SIG-M5 treated with dmso at 0.1 percent for 504 hours (cell line): ENCODE results near the gene CTNNA3.
"Not testable (repeated sequence)": the region's sequence is repeated elsewhere in the genome, so short reads cannot be mapped to it uniquely, and the experiment has no call there.

Experiments
- DNase-seq: peaks from one replicate; lab custom pipeline; 2025; ENCODE audit not compliant: unreplicated experiment; lab: John Stamatoyannopoulos, UW

CTNNA3 gene

DNA sequence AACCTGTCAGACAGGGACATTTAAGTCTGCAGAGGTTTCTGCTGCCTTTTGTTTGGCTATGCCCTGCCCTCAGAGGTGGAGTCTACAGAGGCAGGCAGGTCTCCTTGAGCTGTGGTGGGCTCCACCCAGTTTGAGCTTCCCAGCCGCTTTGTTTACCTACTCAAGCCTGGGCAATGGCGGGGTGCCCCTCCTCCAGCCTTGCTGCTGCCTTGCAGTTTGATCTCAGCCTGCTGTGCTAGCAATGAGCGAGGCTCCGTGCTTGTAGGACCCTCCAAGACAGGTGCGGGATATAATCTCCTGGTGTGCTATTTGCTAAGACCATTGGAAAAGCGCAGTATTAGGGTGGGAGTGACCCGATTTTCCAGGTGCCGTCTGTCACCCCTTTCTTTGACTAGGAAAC is 1360.2 kb downstream of the CTNNA3 start:
- not testable (repeated sequence) for DNase-seq

GRCh38 chr10:66329147-66329546 is 1366.8 kb downstream of the CTNNA3 start:
- DNase-seq = no peak

DNA sequence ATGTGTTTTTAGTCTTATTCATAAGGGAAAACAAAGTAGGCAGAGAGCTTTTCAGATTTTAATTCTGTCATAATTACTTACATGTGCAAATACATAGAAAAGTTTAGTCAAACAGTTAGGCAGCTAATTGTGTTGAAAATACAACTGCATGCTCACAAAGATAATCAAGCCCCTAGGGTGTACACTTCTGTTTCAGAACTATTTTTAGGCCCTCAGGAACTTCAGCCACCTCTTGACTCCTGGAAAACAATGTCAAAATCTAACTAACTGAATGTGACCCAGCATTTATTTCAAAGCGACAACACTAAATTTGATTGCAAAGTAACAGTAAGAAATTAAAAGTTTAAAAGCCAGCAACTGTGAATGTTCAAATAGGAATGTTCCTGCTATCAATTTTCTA is 1369.1 kb downstream of the CTNNA3 start:
- no peak for DNase-seq

GRCh38 chr10:66322777-66323176 is 1373.2 kb downstream of the CTNNA3 start:
- DNase-seq = no peak

- no peak for DNase-seq
Observed at GRCh38 chr10:66321723-66322665, 1374.0 kb downstream of the CTNNA3 start.

GRCh38 chr10:66318761-66319160 is 1377.2 kb downstream of the CTNNA3 start:
- DNase-seq = no peak

DNA sequence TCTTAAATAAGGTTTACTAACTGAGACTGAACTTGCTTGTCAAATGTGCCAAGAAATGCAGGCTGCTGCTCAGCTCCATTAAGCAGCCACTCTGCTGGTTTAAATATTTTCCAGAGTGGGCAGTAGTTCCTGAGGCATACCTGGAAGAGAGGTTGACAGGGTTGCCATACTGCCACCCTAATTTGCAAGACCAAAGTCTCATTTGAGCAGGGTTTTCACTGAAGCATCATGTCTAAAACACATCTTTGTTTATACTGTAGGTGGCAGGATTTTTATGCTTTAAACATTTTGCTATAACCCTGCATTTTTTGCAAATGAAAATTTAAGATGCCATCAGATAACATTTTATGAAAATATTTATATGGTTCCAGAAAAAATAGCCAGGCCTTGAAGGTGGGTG is 1388.2 kb downstream of the CTNNA3 start:
- no peak for DNase-seq

- DNase-seq = no peak
Observed at GRCh38 chr10:66301078-66301477, 1394.9 kb downstream of the CTNNA3 start.

GRCh38 chr10:66295602-66296001 is 1400.4 kb downstream of the CTNNA3 start:
- DNase-seq = no peak

- DNase-seq = no peak
Observed at GRCh38 chr10:66294538-66294937, 1401.5 kb downstream of the CTNNA3 start.

DNA sequence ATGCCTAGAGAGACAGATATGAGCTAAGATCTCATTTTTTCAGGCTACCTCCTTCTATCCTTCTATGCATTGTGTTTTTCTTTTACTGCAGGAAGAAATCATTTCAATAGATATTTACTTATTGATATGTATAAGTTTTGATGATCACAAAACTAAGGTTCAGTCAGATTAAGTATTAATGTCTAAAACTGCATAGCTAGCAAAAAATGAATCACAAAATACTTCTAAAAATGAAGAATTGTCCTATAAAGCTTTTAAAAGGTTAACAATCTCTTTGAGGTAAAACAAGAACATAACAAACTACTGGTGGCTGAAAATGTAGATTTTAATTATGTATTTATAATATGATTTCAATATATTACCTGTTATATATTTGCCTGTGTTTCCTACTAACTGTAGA is 1403.1 kb downstream of the CTNNA3 start:
- no peak for DNase-seq

GRCh38 chr10:66292456-66292855 is 1403.5 kb downstream of the CTNNA3 start:
- DNase-seq = no peak

DNA sequence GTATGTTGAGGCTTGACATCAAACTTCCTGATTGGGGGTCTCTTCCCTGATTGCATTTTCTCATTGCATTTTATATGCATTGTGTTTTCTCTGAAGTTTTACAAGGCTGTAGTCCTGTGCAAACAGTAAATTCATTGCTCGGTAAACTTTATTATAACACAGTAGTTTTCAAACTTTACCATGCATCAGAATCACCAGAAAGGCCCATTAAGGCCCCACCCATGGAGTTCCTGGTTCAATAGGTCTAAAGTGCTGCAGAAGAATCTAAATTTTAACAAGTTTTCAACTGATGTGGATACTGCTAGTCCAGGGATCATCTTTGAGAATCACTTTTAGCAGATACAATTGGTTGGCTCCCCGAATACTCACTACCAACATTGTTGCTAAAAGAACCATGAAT is 1404.9 kb downstream of the CTNNA3 start:
- no peak for DNase-seq

DNA sequence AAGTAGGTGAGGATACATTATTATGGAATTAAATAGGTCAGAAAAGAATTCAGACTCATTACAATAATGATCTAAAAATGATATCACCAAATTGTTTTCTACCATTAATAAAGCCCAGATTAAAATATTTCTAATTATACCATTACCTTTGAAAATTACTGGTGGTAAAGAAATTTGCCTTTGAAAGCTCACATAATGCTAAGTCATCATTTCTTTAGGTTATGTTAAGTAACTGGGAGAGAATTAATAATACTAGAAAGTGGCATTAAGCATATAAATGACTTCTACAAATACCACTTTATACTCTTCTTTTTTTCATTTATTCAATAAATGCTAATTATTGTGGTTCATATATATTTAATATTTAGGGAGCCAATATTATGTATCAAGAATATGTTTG is 1411.4 kb downstream of the CTNNA3 start:
- DNase-seq = no peak

DNA sequence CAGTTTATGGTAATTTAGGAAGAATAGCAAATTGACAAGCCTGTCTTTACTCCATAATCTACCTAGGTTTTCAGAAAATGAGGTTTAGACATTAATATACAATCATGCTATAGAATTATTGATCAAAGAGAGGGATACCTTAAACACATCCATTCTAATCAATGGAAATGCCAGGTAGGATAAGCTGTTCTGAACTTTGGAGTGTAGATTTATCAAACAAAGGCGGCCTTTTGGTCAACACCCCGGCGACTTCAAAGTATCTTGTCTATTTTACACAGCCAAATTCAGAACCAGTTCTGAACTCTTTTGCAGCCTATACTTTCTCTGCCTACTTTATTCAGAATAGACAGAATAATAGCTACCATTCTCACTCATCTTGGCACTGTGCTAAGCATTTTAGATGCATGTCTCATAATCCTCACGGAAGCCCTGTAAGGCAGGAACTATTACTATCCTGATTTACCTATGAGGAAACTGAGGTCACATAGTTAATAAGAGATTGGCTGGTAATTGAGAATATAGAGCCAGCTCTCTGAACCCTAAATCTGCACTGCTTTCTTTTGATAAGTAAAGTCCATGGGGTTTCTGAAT is 1412.0 kb downstream of the CTNNA3 start:
- DNase-seq = no peak

- no peak for DNase-seq
Observed at GRCh38 chr10:66283064-66283463, 1412.9 kb downstream of the CTNNA3 start.

DNA sequence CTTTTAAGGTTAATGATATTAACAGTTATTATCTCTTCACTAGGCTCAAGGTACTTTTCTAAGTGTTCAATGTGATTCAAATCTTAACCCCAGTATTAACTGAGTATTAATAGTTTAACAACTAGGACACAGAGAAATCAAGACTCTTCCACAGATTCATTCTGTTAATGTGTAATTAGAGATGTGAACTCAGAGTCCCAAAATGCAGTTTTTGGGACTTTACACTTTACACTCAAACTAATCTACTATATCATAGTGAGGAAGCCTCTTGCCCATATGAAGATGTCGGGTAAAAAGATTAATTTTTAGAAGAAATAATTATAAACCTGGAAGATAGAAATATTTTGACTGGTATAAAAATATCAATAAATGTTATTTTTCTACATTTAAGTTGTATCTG is 1414.7 kb downstream of the CTNNA3 start:
- DNase-seq = no peak

- no peak for DNase-seq
Observed at GRCh38 chr10:66277481-66277880, 1418.5 kb downstream of the CTNNA3 start.

DNA sequence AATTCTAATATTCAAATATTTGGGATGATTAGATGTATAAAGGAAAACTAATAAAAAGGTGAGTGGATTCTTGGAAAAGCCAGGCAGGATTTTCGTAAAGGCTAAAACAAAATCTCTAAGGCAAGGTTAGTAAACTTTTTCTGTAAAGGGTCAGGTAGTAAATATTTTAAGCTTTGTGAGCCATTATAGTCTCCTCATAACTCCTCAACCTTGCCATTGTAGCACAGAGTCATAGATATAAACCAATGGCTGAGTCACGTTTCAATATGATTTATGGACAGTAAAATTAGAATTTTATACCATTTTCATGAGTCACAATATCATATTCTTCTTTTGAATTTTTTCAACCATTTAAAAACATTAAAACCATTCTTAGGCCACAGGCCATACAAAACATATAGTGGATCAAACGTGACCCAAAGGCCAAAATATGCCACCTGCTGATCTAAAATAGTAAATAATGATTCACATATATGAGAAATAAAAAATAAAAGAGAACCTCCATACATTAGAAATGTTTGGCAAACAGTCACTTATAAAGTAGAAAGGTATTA is 1422.0 kb downstream of the CTNNA3 start:
- DNase-seq = no peak

- no peak for DNase-seq
Observed at GRCh38 chr10:66265398-66265797, 1430.6 kb downstream of the CTNNA3 start.

- DNase-seq = no peak
Observed at GRCh38 chr10:66259836-66260235, 1436.2 kb downstream of the CTNNA3 start.

GRCh38 chr10:66258693-66259092 is 1437.3 kb downstream of the CTNNA3 start:
- DNase-seq = no peak
